CD4-positive, alpha-beta memory T cell (primary cell): Measurements from ENCODE around the gene RABGGTB. TPM values are rescaled to one million over a fixed set of nuclear protein-coding genes. Genes with fewer than 3 reads are reported as not detected.
A peak's percentile ranks its signal among the peaks of the same experiment; 100 is the strongest.
"Not testable (repeated sequence)": the region's sequence is repeated elsewhere in the genome, so short reads cannot be mapped to it uniquely, and the experiment has no call there.

Source experiments
- CTCF ChIA-PET: fragments of 350-600 bp; sonication (Branson Sonifier 250); formaldehyde crosslinking; loops from one replicate; lab custom pipeline; 2021; ENCODE audit warnings: inconsistent platforms; ENCODE audit not compliant: partially characterized antibody; lab: Charles Lee
- POLR2A ChIA-PET: fragments of 350-600 bp; sonication (Branson Sonifier 250); formaldehyde crosslinking; loops from one replicate; lab custom pipeline; 2021; ENCODE audit not compliant: partially characterized antibody; lab: Charles Lee
- DNase-seq, 5 donors: peaks; one replicate each; pipeline versions ENCODE4 v3.0.0 to v3.0.0-alpha.2; 2020 to 2022; ENCODE audit warnings: mixed read lengths in 1 of 5
- H3K27ac ChIP-seq: one replicate; pipeline ENCODE4 v1.7.0; 2013; ENCODE audit warnings: low read depth, low read length
- H3K27me3 ChIP-seq: 2 replicates; pipeline ENCODE4 v1.7.0; 2013; ENCODE audit warnings: mild to moderate bottlenecking, low read length, moderate library complexity; ENCODE audit not compliant: insufficient read depth
- H3K36me3 ChIP-seq: 2 replicates; pipeline ENCODE4 v1.7.0; 2013; ENCODE audit warnings: mild to moderate bottlenecking, low read length, moderate library complexity; ENCODE audit not compliant: insufficient read depth
- H3K4me1 ChIP-seq: 2 replicates; pipeline ENCODE4 v1.7.0; 2013; ENCODE audit warnings: mild to moderate bottlenecking, low read length, moderate library complexity; ENCODE audit not compliant: insufficient read depth
- H3K4me3 ChIP-seq, 2 donors: one replicate each; pipeline ENCODE4 v1.7.0; 2013; ENCODE audit warnings: low read length in 2 of 2, mild to moderate bottlenecking in 1 of 2
- H3K9me3 ChIP-seq, 2 donors: one replicate each; pipeline ENCODE4 v1.7.0; 2013; ENCODE audit warnings: low read length in 2 of 2, control low read depth in 1 of 2; ENCODE audit not compliant: control insufficient read depth in 1 of 2
- H3K27ac Mint-ChIP-seq, 7 donors: one replicate each; pipeline ENCODE4 v1.8.0; 2020 to 2021; ENCODE audit warnings: mixed read lengths in 7 of 7, mild to moderate bottlenecking in 6 of 7, inconsistent platforms in 3 of 7, moderate library complexity in 3 of 7
- H3K27me3 Mint-ChIP-seq, 2 donors: one replicate each; pipeline ENCODE4 v1.8.0; 2020 to 2021; ENCODE audit warnings: mixed read lengths in 2 of 2
- H3K36me3 Mint-ChIP-seq, 2 donors: one replicate each; pipeline ENCODE4 v1.8.0; 2020 to 2021; ENCODE audit warnings: mixed read lengths in 2 of 2, inconsistent platforms in 1 of 2, mild to moderate bottlenecking in 1 of 2
- H3K4me1 Mint-ChIP-seq, 4 donors: one replicate each; pipeline ENCODE4 v1.8.0; 2020 to 2021; ENCODE audit warnings: mixed read lengths in 4 of 4, mild to moderate bottlenecking in 1 of 4
- H3K4me3 Mint-ChIP-seq, 8 donors: one replicate each; pipeline ENCODE4 v1.8.0; 2020 to 2021; ENCODE audit warnings: mixed read lengths in 8 of 8, mild to moderate bottlenecking in 7 of 8, moderate library complexity in 6 of 8, inconsistent platforms in 3 of 8
- H3K9me3 Mint-ChIP-seq, 8 donors: one replicate each; pipeline ENCODE4 v1.8.0; 2020 to 2021; ENCODE audit warnings: mixed read lengths in 8 of 8, mild to moderate bottlenecking in 5 of 8, inconsistent platforms in 3 of 8, moderate library complexity in 1 of 8
- intact Hi-C: fragments of 100-400 bp; cut with micrococcal nuclease; formaldehyde crosslinking; loops from one replicate; pipeline ENCODE4 v1.15.1; 2023
- polyA plus RNA-seq, 2 donors: library from polyadenylated mRNA; unstranded; fragments of 300-500 nt; fragmentation: Illumina TruSeq; gene quantifications; one replicate each; pipeline ENCODE4 v1.2.3, GENCODE V29; 2021
- total RNA-seq, 2 experiments: library from RNA; stranded (reverse); gene quantifications; one replicate each; pipeline ENCODE4 v1.2.3, GENCODE V29; 2021

The RABGGTB gene
- 10 to 100 TPM; 94.4 to 97.8 TPM for total RNA-seq
- polyA plus RNA-seq: 10 to 100 TPM in 1 of 2 donors, 1 to 10 TPM in 1; 9.1 to 13.6 TPM

DNA sequence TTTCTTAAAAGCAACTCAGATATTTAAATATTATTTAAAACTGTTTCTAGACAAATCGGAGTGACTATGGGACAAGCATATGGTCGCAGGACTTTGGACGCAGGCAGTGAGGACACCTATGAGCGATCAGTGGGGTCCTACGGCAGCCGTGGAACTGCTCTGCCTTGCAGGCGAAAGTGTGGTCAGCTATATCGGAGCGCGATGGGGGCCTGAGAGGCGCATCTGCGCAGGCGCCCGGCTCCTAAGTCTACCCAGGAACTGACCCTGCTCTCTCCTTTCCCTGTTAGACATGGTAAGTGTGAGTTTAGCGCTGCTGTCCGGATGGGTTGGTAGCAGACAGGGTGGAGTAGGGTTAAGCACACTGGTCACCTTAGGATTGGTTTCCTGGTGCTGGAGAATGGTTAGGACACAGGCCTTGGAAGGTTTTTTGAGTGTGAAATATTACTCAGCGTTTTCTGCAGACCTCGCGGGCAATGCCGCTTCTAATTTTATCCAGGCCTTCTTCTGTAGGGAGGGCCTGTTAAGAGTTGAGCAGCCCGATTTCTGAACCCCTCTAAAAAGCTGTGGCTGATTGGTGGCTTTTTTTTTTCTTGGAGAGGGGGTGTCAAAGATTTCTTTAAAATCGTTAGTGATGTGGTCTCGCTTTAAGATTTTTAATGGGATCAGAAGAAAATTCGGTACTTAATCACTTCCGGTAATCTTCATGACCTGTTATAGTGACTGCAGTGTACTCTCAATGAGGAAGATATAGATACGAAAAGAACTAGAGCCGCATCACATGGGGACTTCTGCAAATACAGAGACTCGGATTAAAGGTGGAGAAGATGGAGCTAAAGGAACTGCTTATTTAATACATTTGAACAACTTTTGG, at the start of gene RABGGTB:
RABGGTB (plus strand) TSS at position 274 of the 871 bp plus-strand sequence; CDS start at position 290, 16 bp downstream.
- peaks cover 50% of the 10 kb centered on the region for H3K4me1 ChIP-seq

DNA sequence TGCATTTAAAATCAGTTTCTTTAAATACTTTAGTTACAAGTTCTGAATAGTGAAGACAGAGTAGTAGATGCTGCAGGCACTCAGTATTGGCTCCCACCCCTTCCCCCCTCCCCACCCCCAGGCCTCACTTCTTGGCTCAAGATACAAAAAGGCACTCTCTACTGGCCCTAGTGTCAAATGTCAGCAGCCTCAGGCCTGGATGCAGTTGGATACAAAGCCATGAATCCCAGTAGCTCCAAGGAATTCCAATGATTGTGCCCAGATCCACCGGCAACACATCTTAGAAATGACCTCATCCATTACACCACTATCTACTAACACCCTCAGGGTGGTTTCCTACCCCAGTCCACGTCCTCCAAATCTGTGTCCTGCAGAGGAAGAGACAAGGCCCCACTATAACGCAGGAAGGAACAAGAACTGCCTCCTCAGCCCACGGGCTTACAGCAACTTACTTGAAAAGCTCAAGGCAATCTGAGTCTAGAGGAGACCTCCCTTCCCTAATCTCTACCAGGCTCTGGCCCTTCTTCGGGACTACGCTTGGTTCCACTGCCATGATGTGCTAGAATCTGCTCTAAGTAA, 43.9 kb upstream of the RABGGTB start:
- Mint-ChIP-seq H3K4me1 (no peaks in the 10 kb centered on the region), H3K9me3 (no peaks in the 10 kb centered on the region), H3K36me3 (peaks cover 37 to 60% of the 10 kb centered on the region in 2 donors), H3K27ac (no peak overlapping the region), H3K27me3 (no peaks in the 10 kb centered on the region), H3K4me3 (no peak overlapping the region)
- Histone ChIP-seq H3K27me3 (no peaks in the 10 kb centered on the region), H3K36me3 (peaks cover 25% of the 10 kb centered on the region), H3K9me3 (no peaks in the 10 kb centered on the region), H3K27ac (no peak overlapping the region), H3K4me1 (no peaks in the 10 kb centered on the region), H3K4me3 (no peak overlapping the region)
- ChIA-PET POLR2A (no interaction called here), CTCF (no interaction called here)
- intact Hi-C loops: no loop called here
- DNase-seq: no peak

More for the DNA sequence above, at the start of gene RABGGTB:
- intact Hi-C loops: loop anchor here (1.0 to 10.0 kb wide), 4 partner anchors 62 to 1589 kb away; partner anchors contain the start of genes ACADM, CRYZ, FPGT and LRRIQ3
- Histone ChIP-seq H3K27me3 (no peaks in the 10 kb centered on the region), H3K4me3 (peak within 1 kb of the TSS; percentile 88 to 95), H3K27ac (peak within 1 kb of the TSS; percentile 73), H3K36me3 (peaks cover 2% of the 10 kb centered on the region), H3K9me3 (no peaks in the 10 kb centered on the region)
- Mint-ChIP-seq H3K9me3 (no peaks in the 10 kb centered on the region), H3K27ac (peak within 1 kb of the TSS; percentile 95 to 100 (median 98)), H3K36me3 (peaks cover 28 to 44% of the 10 kb centered on the region in 2 donors), H3K4me3 (peak within 1 kb of the TSS; percentile 93 to 100 (median 99)), H3K4me1 (peaks cover 34 to 61% (median 49%) of the 10 kb centered on the region in 4 donors), H3K27me3 (peaks cover 0 to 3% of the 10 kb centered on the region in 2 donors)
- DNase-seq: peak; percentile 93 to 94 (median 94)
- ChIA-PET POLR2A (interaction anchor here (0.6 to 2.5 kb wide), 8 partner anchors 8 to 1993 kb away, joined by 3 to 20 read pairs (median 6); partner anchors contain the start of genes CRYZ, MIGA1, MSH4 and TYW3), CTCF (no interaction called here)

DNA sequence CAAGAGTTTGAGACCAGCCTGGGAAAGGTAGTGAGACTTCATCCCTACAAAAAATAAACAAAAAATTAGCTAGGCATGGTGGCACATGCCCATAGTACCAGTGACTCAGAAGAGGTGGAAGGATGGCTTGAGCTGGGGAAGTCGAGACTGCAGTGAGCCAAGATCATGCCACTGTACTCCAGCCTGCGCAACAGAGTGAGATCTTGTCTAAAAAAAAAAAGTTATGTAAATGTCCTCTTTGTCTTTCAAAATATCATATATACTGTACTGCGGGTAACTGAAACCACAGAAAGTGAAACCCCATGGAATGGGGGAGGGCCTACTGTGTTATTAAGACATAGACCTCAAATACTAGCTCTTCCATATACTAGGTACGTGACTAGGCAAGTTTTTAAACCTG, 40.8 kb upstream of the RABGGTB start:
- no peak for DNase-seq
- CTCF ChIA-PET: no interaction called here
- no peaks in the 10 kb centered on the region for H3K4me1 Mint-ChIP-seq
- H3K36me3 Mint-ChIP-seq: peaks cover 37 to 52% of the 10 kb centered on the region in 2 donors
- H3K4me1 ChIP-seq: no peaks in the 10 kb centered on the region
- peak overlapping the region in 1 of 7 donors; percentile 80 for H3K27ac Mint-ChIP-seq
- no peaks in the 10 kb centered on the region for H3K27me3 ChIP-seq
- POLR2A ChIA-PET: no interaction called here
- H3K4me3 Mint-ChIP-seq: no peak overlapping the region
- no peak overlapping the region for H3K4me3 ChIP-seq
- no peaks in the 10 kb centered on the region for H3K27me3 Mint-ChIP-seq
- no peaks in the 10 kb centered on the region for H3K9me3 ChIP-seq
- H3K9me3 Mint-ChIP-seq: no peaks in the 10 kb centered on the region
- H3K36me3 ChIP-seq: peaks cover 26% of the 10 kb centered on the region
- intact Hi-C loops: no loop called here
- no peak overlapping the region for H3K27ac ChIP-seq

DNA sequence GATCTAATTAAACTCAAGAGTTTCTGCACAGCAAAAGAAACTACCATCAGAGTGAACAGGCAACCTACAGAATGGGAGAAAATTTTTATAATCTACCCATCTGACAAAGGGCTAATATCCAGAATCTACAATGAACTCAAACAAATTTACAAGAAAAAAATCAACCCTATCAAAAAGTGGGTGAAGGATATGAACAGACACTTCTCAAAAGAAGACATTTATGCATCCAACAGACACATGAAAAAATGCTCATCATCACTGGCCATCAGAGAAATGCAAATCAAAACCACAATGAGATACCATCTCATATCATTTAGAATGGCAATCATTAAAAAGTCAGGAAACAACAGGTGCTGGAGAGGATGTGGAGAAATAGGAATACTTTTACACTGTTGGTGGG, 28.8 kb upstream of the RABGGTB start:
- H3K4me3 ChIP-seq, intact Hi-C loops, H3K27ac ChIP-seq, H3K27me3 Mint-ChIP-seq, CTCF ChIA-PET, POLR2A ChIA-PET, H3K9me3 Mint-ChIP-seq, H3K9me3 ChIP-seq, DNase-seq, H3K4me3 Mint-ChIP-seq, H3K27ac Mint-ChIP-seq, H3K4me1 ChIP-seq, H3K27me3 ChIP-seq, H3K36me3 ChIP-seq, H3K4me1 Mint-ChIP-seq: not testable (repeated sequence)
- peaks cover 41 to 53% of the 10 kb centered on the region in 2 donors for H3K36me3 Mint-ChIP-seq

DNA sequence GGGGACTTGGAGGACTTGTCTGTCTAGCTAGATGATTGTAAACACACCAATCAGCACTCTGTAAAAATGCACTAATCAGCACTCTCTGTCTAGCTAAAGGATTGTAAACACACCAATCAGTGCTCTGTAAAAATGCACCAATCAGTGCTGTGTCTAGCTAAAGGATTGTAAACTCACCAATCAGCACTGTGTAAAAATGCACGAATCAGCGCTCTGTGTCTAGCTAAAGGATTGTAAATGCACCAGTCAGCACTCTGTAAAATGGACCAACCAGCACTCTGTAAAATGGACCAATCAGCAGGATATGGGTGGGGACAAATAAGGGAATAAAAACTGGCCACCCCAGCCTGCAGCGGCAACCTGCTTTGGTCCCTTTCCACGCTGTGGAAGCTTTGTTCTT, 27.5 kb upstream of the RABGGTB start:
- H3K4me3 Mint-ChIP-seq, H3K27ac Mint-ChIP-seq, H3K27me3 Mint-ChIP-seq, H3K27me3 ChIP-seq, H3K36me3 ChIP-seq, intact Hi-C loops, H3K9me3 Mint-ChIP-seq, H3K4me1 ChIP-seq, H3K27ac ChIP-seq, POLR2A ChIA-PET, H3K4me3 ChIP-seq, H3K4me1 Mint-ChIP-seq, DNase-seq, H3K9me3 ChIP-seq, CTCF ChIA-PET: not testable (repeated sequence)
- H3K36me3 Mint-ChIP-seq: peaks cover 30 to 39% of the 10 kb centered on the region in 2 donors

DNA sequence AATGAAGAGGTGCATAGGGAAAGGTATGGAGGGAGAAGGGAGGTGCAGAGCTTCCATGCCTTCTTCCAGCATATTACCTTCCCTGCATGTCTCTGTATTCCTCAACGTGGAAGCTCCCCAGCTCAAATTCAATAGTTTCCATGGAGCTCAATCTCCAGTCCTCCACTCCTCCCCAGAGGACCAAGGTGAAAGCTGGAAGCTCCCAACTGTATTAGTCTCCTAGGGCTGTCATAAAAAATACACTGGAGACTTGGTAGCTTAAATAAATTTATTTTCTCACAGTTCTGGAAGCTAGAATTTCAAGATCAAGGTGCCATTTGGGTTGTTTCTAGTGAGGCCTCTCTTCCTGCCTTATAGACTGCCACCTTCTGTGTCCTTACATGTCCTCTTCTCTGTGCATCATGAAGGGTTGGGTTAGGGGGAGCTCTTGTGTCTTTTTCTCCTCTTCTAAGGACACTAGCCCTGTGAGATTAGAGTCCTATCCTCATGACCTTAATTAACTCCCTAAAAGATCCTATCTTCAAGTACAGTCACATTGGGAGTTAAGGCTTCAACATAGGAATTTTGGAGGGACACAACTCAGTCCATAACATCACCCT, 21.9 kb upstream of the RABGGTB start:
- Histone ChIP-seq H3K27ac (no peak overlapping the region), H3K27me3 (no peaks in the 10 kb centered on the region), H3K36me3 (no peaks in the 10 kb centered on the region), H3K9me3 (no peaks in the 10 kb centered on the region), H3K4me3 (no peak overlapping the region), H3K4me1 (no peaks in the 10 kb centered on the region)
- Mint-ChIP-seq H3K27me3 (no peaks in the 10 kb centered on the region), H3K27ac (no peak overlapping the region), H3K4me3 (no peak overlapping the region), H3K9me3 (no peaks in the 10 kb centered on the region), H3K4me1 (no peaks in the 10 kb centered on the region), H3K36me3 (peaks cover 3 to 6% of the 10 kb centered on the region in 2 donors)
- ChIA-PET POLR2A (no interaction called here), CTCF (no interaction called here)
- no peak for DNase-seq
- intact Hi-C loops: no loop called here

DNA sequence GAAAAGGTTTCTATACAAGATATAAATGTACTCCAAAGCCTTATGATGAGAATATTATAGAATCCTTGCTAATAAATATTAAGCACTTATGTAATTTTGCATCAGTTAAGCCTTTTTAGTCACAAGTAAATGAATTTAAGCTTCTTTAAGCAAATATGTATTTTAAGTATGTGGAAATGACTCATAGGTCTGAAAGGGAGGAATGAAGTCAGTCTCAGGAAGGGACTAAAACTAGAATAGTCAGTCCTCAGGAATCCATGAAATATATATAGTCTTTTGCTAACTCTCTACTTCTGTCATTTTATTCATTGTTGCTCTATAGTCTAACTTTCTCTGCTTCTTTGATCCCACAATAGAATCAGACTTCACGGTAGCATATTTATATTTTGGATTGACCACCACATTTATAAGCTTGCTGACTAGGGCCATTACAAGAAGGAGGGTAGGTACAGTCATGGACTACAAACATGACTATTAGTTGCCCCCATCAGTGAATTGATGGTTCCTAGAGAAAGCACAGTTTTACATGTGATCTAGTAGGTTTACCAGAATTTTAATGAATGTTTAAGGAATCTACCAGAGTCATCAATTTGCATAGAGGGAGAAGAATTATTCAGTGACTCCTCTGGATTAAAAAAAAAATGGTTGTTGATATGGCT, 20.2 kb upstream of the RABGGTB start:
- Histone ChIP-seq H3K4me1 (no peaks in the 10 kb centered on the region), H3K9me3 (no peaks in the 10 kb centered on the region), H3K27me3 (no peaks in the 10 kb centered on the region), H3K4me3 (no peak overlapping the region), H3K36me3 (no peaks in the 10 kb centered on the region), H3K27ac (no peak overlapping the region)
- no peak for DNase-seq
- Mint-ChIP-seq H3K4me3 (no peak overlapping the region), H3K27me3 (no peaks in the 10 kb centered on the region), H3K27ac (no peak overlapping the region), H3K36me3 (peaks cover 3 to 4% of the 10 kb centered on the region in 2 donors), H3K4me1 (no peaks in the 10 kb centered on the region), H3K9me3 (no peaks in the 10 kb centered on the region)
- intact Hi-C loops: no loop called here
- ChIA-PET CTCF (no interaction called here), POLR2A (no interaction called here)
